Keratinocyte (primary cell): ENCODE data around the gene TEX261. TPM values are rescaled to one million over a fixed set of nuclear protein-coding genes. Genes with fewer than 3 reads are reported as not detected.

Experiments used
- DNase-seq: peaks from one replicate; pipeline ENCODE4 v3.0.0-alpha.2; 2011; ENCODE audit warnings: low read depth, missing footprints, low spot score
- FAIRE-seq: peaks from 2 replicates; lab custom pipeline; 2011; peaks lifted over from hg19 to GRCh38; lab: Jason Lieb, UNC
- H2AFZ ChIP-seq: 2 replicates; pipeline ENCODE4 v1.6.0; 2012; ENCODE audit warnings: low read length, control low read depth, inconsistent platforms; ENCODE audit not compliant: control insufficient read depth
- H3K27ac ChIP-seq: 2 replicates; pipeline ENCODE4 v1.5.1; 2011; ENCODE audit warnings: low read length; ENCODE audit not compliant: control insufficient read depth, insufficient read depth
- H3K27me3 ChIP-seq: 3 replicates; pipeline ENCODE4 v1.6.0; 2011; ENCODE audit warnings: low read length; ENCODE audit not compliant: control insufficient read depth, insufficient read depth; ENCODE audit errors: extremely low read depth
- H3K36me3 ChIP-seq, 2 experiments: 2 replicates in 1 of 2; 3 replicates in 1 of 2; pipeline ENCODE4 v1.5.1; 2011; ENCODE audit warnings: low read length in 2 of 2, mild to moderate bottlenecking in 1 of 2; ENCODE audit not compliant: control insufficient read depth in 2 of 2, insufficient read depth in 2 of 2; ENCODE audit errors: extremely low read depth in 1 of 2
- H3K4me1 ChIP-seq: 3 replicates; pipeline ENCODE4 v1.5.1; 2011; ENCODE audit warnings: low read length; ENCODE audit not compliant: control insufficient read depth, insufficient read depth; ENCODE audit errors: extremely low read depth
- H3K4me2 ChIP-seq: 3 replicates; pipeline ENCODE4 v1.6.0; 2011; ENCODE audit warnings: low read depth, low read length; ENCODE audit not compliant: control insufficient read depth, insufficient read depth; ENCODE audit errors: extremely low read depth
- H3K4me3 ChIP-seq, 3 experiments: fragments of 200-600 bp in 1 of 3; sonication (generic) in 1 of 3; 2 replicates in 2 of 3; 3 replicates in 1 of 3; pipeline ENCODE4 v1.5.1; 2011 to 2016; ENCODE audit warnings: low read length in 3 of 3, mild to moderate bottlenecking in 3 of 3, control low read depth in 2 of 3, inconsistent platforms in 1 of 3, low read depth in 1 of 3, mixed read lengths in 1 of 3, mixed run types in 1 of 3, moderate library complexity in 1 of 3; ENCODE audit not compliant: control insufficient read depth in 2 of 3, insufficient read depth in 2 of 3; ENCODE audit errors: extremely low read depth in 1 of 3
- H3K79me2 ChIP-seq: 2 replicates; pipeline ENCODE4 v1.6.0; 2012; ENCODE audit warnings: low read length; ENCODE audit not compliant: control insufficient read depth, insufficient read depth
- H3K9ac ChIP-seq: 3 replicates; pipeline ENCODE4 v1.6.0; 2011; ENCODE audit warnings: low read length; ENCODE audit not compliant: control insufficient read depth, insufficient read depth; ENCODE audit errors: extremely low read depth
- H3K9me1 ChIP-seq: 3 replicates; pipeline ENCODE4 v1.6.0; 2011; ENCODE audit warnings: low read length; ENCODE audit not compliant: control insufficient read depth, insufficient read depth; ENCODE audit errors: extremely low read depth
- H3K9me3 ChIP-seq: 2 replicates; pipeline ENCODE4 v1.5.1; 2012; ENCODE audit warnings: low read depth, low read length; ENCODE audit not compliant: control insufficient read depth
- H4K20me1 ChIP-seq: 3 replicates; pipeline ENCODE4 v1.6.0; 2011; ENCODE audit warnings: low read length; ENCODE audit not compliant: control insufficient read depth, insufficient read depth; ENCODE audit errors: extremely low read depth
- CTCF ChIP-seq, 3 experiments: IDR thresholded peaks in 1 of 3; conservative IDR thresholded peaks in 1 of 3; optimal IDR thresholded peaks in 1 of 3; 2 replicates in 2 of 3; 3 replicates in 1 of 3; pipeline versions ENCODE3 to v1.5.1; 2011; ENCODE audit warnings: low read length in 3 of 3, mild to moderate bottlenecking in 3 of 3, moderate library complexity in 2 of 3, control low read depth in 1 of 3, inconsistent platforms in 1 of 3; ENCODE audit not compliant: insufficient read depth in 2 of 3; ENCODE audit errors: extremely low read depth in 1 of 3
- EZH2 ChIP-seq: IDR thresholded peaks from one replicate; pipeline ENCODE4 v1.6.1; 2012; ENCODE audit warnings: inconsistent platforms, mild to moderate bottlenecking, low read length, moderate library complexity
- dilution Hi-C: fragments of 300-500 bp; cut with MboI; formaldehyde crosslinking; loops from one replicate; pipeline ENCODE4 v1.7.0; 2020; ENCODE audit warnings: low sequenced_read_pairs; ENCODE audit not compliant: extremely low pct_ligation_motif_present
- polyA plus RNA-seq, 5 experiments: library from polyadenylated mRNA; depleted of rRNA in 3 of 5; stranded (reverse) in 3 of 5; stranded (forward) in 1 of 5; unstranded in 1 of 5; fragments of >200 nt; gene quantifications; 1 replicate in 1 of 5; 2 replicates in 3 of 5; 3 replicates in 1 of 5; pipeline versions ENCODE4 v1.2.1 to v1.2.3, GENCODE V29; 2011 to 2012; ENCODE audit warnings: missing spikeins in 2 of 5, low read depth in 1 of 5, low replicate concordance in 1 of 5

The TEX261 gene
- polyA plus RNA-seq, 1 donor (not counting 4 experiments of a cell fraction or from before 2014, with no cell fraction given) = 78.8 TPM

GRCh38 chr2:70990216-70990615 lies 4.5 kb downstream of the TEX261 start:
- Histone ChIP-seq H3K36me3 (peaks cover 26 to 35% of the 10 kb centered on the region in 2 experiments), H3K4me2 (no peak overlapping the region)
- dilution Hi-C loops = no loop called here

GRCh38 chr2:70988726-70989648 lies 5.7 kb downstream of the TEX261 start:
- no peaks in the 10 kb centered on the region for H3K9me1 ChIP-seq
- no peaks in the 10 kb centered on the region for H3K27me3 ChIP-seq
- H3K4me2 ChIP-seq = no peak overlapping the region
- H3K36me3 ChIP-seq = peaks cover 26 to 40% of the 10 kb centered on the region in 2 experiments
- H3K27ac ChIP-seq = no peak overlapping the region
- dilution Hi-C loops = no loop called here
- no peaks in the 10 kb centered on the region for H3K9me3 ChIP-seq
- H3K4me1 ChIP-seq = peaks cover 10% of the 10 kb centered on the region
- H3K79me2 ChIP-seq = peaks cover 15% of the 10 kb centered on the region
- no peak for DNase-seq
- no peak overlapping the region for H3K9ac ChIP-seq
- no peak overlapping the region for H2AFZ ChIP-seq
- FAIRE-seq = no peak
- H3K4me3 ChIP-seq = no peak overlapping the region
- H4K20me1 ChIP-seq = peaks cover 5% of the 10 kb centered on the region
- TF ChIP-seq CTCF (optimal IDR thresholded peaks at IDR 0.05 in 1 of 3, IDR thresholded peaks at IDR 0.05 in 1 of 3, conservative IDR thresholded peaks at IDR 0.05 in 1 of 3; ENCODE audit: extremely low read depth in 1 of 3, insufficient read depth in 2 of 3, low read length in 3 of 3) (no peak), EZH2 (no peak)

More at GRCh38 chr2:70990216-70990615, 4.5 kb downstream of the TEX261 start:
- TF ChIP-seq CTCF (optimal IDR thresholded peaks at IDR 0.05 in 1 of 3, IDR thresholded peaks at IDR 0.05 in 1 of 3, conservative IDR thresholded peaks at IDR 0.05 in 1 of 3; ENCODE audit: extremely low read depth in 1 of 3, insufficient read depth in 2 of 3, low read length in 3 of 3) (no peak), EZH2 (no peak)
- Histone ChIP-seq H3K27me3 (no peaks in the 10 kb centered on the region), H3K4me1 (peaks cover 14% of the 10 kb centered on the region), H3K79me2 (peaks cover 20% of the 10 kb centered on the region), H3K9me1 (no peaks in the 10 kb centered on the region), H3K9me3 (no peaks in the 10 kb centered on the region), H2AFZ (no peak overlapping the region), H4K20me1 (peaks cover 5% of the 10 kb centered on the region), H3K4me3 (no peak overlapping the region), H3K9ac (no peak overlapping the region), H3K27ac (no peak overlapping the region)
- no peak for FAIRE-seq
- no peak for DNase-seq
